ENCODE results near the gene CASKIN2.

DNA sequence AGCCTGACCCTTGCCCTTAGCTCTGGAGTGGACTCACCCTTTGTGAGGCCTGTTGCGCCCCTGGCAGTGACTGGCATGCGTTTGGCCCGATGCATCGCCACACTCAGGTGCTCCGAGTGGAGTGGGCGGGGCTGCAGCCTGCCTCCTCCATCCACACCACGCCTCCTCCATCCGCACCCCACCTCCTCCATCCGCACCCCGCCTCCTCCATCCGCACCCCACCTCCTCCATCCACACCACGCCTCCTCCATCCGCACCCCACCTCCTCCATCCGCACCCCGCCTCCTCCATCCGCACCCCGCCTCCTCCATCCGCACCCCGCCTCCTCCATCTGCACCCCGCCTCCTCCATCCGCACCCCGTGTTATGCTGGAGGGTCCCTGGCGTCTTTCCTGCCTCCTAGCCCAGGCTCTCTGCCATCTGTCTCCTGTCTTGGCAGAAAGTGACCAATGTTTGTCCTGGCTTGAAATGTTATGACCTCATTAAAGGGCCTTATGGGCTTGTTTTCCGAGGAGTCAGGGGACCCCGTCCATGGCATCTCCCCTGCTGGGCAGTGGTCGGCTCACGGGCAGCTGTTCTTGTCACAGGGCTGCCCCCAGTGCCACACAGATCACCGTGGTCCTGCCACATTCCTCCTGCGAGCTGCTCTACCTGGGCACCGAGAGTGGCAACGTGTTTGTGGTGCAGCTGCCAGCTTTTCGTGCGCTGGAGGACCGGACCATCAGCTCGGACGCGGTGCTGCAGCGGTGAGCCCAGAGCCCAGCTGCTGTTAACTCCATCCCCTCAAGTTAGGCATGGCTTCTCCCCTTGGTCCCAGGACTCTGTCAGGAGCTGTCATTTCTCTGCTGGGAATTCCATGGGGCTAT, 43.6 kb upstream of the CASKIN2 start:
- no peak for TF ChIP-seq POLR2A (IDR thresholded peaks at IDR 0.05)
- TF ChIP-seq, protein P1, sequence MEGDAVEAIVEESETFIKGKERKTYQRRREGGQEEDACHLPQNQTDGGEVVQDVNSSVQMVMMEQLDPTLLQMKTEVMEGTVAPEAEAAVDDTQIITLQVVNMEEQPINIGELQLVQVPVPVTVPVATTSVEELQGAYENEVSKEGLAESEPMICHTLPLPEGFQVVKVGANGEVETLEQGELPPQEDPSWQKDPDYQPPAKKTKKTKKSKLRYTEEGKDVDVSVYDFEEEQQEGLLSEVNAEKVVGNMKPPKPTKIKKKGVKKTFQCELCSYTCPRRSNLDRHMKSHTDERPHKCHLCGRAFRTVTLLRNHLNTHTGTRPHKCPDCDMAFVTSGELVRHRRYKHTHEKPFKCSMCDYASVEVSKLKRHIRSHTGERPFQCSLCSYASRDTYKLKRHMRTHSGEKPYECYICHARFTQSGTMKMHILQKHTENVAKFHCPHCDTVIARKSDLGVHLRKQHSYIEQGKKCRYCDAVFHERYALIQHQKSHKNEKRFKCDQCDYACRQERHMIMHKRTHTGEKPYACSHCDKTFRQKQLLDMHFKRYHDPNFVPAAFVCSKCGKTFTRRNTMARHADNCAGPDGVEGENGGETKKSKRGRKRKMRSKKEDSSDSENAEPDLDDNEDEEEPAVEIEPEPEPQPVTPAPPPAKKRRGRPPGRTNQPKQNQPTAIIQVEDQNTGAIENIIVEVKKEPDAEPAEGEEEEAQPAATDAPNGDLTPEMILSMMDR (IDR thresholded peaks at IDR 0.05) = no peak
